GM18951 (cell line): Measurements from ENCODE around the gene IGFLR1.

Experiments used
- POLR2A ChIP-seq: IDR thresholded peaks from 4 replicates; pipeline ENCODE4 v1.6.1; 2011; ENCODE audit warnings: mild to moderate bottlenecking; ENCODE audit not compliant: insufficient read length, insufficient read depth; ENCODE audit errors: extremely low read depth
- in situ Hi-C: fragments of 300-500 bp; cut with MboI; formaldehyde crosslinking; loops from one replicate; pipeline ENCODE4 v1.12.0; 2022; ENCODE audit warnings: low sequenced_read_pairs, mixed read lengths, inconsistent platforms; ENCODE audit not compliant: unreplicated experiment

Gene IGFLR1

DNA sequence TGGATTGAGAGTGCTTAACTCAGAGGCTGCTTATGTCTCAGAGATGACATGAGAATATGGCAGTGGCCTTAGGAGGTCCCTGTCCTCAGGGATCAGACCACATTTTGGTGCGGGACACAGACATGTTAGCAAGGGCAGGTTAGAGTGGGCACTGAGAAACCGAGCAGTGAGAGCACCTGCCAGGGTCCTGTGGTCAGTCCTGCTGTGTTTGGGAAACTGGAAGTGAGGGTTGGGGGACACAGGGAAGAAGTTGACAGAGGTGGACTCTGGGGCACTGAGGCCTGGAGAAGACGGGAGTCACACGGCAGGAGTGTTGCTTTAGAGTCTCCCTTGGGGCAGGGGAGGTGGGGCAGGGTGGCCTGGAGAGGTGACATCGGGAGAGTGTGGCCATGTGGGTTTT is 7.4 kb downstream of the IGFLR1 start:
- no peak for TF ChIP-seq POLR2A
- in situ Hi-C loops = no loop called here

DNA sequence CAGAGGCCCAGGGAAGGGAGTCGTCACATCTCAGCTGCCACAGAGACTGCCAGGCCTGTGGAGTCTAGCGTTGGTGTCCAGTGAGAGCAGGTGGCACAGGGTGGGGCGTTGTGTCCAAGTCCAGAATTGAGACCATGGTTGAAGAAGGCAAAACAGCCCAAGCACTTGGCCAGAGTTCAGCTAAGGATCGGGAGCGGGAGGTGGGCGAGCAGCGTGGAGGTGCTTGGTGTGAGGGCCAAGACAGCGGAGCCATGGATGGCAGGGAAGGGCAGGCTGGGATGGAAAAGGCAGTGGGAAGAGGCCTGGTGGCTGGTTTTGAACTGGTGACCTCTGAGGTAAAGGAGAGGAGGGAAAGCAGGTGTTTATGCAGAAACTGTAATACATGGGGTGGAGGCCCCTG is 8.0 kb downstream of the IGFLR1 start:
- TF ChIP-seq POLR2A = no peak
- in situ Hi-C loops = no loop called here

DNA sequence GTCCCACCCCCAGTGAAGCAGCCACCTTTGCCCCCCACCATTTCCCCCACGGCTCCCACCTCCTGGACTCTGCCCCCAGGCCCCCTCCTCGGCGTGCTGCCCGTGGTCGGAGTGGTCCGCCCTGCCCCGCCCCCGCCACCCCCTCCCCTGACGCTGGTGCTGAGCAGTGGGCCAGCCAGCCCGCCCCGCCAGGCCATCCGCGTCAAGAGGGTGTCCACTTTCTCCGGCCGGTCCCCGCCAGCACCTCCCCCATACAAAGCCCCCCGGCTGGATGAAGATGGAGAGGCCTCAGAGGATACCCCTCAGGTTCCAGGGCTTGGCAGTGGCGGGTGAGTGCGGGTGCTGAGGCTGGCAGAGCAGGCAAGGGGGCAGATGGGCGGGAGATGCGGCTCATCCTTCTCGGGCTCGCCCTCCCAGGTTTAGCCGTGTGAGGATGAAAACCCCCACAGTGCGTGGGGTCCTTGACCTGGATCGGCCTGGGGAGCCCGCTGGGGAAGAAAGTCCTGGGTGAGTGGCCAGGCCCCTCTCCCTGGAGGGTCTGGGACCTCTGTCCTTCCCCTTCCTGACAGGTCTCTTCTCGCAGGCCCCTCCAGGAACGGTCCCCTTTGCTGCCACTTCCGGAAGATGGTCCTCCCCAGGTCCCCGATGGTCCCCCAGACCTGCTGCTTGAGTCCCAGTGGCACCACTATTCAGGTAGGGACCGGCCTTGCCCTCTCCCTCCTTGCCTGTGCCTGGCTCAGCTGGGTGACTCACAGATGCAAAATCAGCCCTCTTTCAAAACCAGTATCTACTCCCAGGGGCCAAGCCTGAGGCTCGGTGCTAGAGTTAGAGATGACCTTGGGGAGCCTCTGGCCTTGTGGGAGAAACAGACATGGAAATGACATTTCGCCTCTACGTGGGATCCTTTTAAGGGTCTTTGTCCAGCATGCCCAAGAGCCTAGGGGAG is 8.8 kb downstream of the IGFLR1 start:
- no peak for TF ChIP-seq POLR2A
- in situ Hi-C loops = no loop called here

DNA sequence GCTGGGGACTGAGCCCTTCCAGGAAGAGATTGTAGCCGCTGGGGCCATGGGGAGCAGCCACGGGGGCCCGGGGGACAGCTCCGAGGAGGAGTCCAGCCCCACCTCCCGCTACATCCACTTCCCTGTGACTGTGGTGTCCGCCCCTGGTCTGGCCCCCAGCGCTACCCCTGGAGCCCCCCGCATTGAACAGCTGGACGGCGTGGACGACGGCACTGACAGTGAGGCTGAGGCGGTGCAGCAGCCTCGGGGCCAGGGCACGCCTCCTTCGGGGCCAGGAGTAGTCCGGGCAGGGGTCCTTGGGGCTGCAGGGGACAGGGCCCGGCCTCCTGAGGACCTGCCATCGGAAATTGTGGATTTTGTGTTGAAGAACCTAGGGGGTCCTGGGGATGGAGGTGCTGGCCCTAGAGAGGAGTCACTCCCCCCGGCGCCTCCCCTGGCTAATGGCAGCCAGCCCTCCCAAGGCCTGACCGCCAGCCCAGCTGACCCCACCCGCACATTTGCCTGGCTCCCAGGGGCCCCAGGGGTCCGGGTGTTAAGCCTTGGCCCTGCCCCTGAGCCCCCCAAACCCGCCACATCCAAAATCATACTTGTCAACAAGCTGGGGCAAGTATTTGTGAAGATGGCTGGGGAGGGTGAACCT is 9.6 kb downstream of the IGFLR1 start:
- no peak for TF ChIP-seq POLR2A
- in situ Hi-C loops = no loop called here

DNA sequence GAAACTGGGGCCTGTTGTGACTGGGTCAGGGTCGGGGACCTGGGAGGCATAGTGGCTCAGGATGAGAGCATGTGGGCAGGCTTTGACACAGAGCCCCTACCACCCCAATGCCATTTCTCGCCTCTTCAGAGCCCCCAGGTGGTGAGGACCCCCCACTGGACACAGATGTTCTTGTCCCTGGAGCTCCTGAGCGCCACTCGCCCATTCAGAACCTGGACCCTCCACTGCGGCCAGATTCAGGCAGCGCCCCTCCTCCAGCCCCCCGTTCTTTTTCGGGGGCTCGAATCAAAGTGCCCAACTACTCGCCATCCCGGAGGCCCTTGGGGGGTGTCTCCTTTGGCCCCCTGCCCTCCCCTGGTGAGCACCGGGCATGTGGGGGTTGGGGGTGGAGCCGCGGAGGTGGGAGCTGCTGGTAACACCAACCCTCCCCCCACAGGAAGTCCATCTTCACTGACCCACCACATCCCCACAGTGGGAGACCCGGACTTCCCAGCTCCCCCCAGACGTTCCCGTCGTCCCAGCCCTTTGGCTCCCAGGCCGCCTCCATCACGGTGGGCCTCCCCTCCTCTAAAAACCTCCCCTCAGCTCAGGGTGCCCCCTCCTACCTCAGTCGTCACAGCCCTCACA is 10.4 kb downstream of the IGFLR1 start:
- no peak for TF ChIP-seq POLR2A
- in situ Hi-C loops = no loop called here

DNA sequence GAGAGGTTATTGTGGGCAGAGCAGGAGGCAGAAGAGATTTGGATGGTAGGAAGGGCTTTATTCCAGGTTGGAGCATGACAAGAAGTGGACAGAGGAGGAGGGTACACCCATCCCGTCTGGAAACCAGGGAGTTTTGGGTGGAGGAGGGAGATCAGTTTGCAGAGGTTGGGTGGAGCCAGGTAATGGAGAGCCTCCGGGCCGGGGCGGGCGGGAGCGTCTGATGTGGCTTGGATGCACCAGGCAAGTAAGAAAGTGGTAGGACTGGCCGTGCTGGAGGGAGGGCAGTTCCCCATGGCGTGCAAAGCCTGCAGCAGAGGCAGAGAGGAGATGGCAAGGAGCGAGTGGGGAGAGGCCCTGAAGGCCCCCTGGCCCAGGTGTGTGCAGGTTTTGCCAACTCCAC is 10.9 kb downstream of the IGFLR1 start:
- TF ChIP-seq POLR2A = no peak
- in situ Hi-C loops = no loop called here

DNA sequence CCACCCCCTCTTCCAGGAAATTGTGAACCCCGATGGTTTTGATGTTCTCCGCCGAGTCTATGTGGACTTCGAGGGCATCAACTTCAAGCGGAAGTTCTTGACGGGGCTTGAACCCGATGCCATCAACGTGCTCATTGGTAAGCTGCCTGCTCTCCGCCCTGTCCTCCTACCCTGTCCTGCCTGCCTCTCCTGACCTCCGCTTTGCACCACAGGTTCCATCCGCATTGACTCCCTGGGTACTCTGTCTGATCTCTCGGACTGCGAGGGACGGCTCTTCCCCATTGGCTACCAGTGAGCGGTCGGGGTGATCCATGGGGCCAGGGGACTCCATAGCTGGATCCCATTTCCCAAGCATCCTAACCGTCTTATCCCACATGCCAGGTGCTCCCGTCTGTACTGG is 11.9 kb downstream of the IGFLR1 start:
- no peak for TF ChIP-seq POLR2A
- in situ Hi-C loops = no loop called here

DNA sequence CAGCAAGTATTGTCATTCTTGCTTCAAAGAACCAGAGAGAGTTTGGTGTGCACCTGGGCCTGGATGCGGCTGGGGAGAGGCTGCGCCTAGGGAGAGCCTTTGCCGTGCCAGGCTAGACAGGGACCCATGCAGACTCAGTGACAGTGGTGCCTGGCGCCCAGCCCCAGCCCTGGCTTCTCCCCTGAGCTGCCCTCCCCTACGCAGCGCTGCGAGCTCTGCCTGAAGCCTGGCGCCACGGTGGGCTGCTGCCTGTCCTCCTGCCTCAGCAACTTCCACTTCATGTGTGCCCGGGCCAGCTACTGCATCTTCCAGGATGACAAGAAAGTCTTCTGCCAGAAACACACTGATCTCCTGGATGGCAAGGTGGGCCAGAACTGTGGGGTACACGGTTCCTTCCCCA is 12.5 kb downstream of the IGFLR1 start:
- no peak for TF ChIP-seq POLR2A
- in situ Hi-C loops = no loop called here

DNA sequence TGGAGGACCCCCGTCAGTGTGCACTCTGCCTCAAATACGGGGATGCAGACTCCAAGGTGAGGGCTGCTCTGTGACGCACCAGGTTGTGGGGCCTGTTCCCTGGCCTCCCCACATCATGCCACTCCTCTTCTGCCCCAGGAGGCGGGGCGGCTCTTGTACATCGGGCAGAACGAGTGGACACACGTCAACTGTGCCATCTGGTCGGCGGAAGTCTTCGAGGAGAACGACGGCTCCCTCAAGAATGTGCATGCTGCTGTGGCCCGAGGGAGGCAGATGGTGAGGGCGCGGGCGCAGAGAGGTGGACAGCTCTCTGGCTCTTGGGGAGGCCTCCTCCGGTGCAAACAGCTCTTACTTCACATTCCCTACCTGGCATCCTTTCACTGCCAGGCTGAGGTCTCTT is 13.2 kb downstream of the IGFLR1 start:
- in situ Hi-C loops = no loop called here
- TF ChIP-seq POLR2A = no peak

DNA sequence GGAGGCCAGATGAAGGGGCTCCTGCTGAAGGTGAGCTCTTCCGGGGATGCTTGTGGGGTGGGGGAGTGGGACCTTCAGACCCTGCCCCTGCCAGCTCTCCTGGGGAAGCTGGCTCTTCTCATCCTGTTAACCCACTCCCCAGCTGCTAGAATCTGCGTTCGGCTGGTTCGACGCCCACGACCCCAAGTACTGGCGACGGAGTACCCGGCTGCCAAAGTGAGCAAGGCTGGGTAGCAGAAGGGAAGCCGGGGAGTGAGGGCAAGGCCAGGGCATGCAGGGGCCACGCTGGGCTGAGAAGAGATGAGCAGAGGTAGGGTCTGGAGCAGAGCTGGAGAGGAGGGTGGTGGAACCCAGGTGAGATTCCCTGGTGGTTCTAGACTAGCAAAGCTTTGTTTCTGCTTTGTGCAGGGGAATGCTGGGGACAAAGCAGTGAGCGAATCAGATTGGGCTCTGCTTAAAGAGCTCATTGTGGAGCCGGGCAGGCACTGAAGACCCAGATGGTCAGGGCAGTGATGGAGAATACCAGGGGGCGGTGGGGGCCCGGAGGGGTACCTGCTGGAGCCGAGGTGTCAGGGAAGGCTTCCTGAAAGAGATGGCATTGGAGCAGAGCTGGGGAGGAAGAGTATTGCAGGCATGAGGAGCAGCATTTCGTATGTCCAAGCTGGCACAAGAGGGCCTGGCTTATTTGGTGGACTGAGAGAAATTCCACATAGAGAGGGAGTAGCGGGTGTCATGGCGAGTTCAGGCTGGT is 14.1 kb downstream of the IGFLR1 start:
- no peak for TF ChIP-seq POLR2A
- in situ Hi-C loops = no loop called here

DNA sequence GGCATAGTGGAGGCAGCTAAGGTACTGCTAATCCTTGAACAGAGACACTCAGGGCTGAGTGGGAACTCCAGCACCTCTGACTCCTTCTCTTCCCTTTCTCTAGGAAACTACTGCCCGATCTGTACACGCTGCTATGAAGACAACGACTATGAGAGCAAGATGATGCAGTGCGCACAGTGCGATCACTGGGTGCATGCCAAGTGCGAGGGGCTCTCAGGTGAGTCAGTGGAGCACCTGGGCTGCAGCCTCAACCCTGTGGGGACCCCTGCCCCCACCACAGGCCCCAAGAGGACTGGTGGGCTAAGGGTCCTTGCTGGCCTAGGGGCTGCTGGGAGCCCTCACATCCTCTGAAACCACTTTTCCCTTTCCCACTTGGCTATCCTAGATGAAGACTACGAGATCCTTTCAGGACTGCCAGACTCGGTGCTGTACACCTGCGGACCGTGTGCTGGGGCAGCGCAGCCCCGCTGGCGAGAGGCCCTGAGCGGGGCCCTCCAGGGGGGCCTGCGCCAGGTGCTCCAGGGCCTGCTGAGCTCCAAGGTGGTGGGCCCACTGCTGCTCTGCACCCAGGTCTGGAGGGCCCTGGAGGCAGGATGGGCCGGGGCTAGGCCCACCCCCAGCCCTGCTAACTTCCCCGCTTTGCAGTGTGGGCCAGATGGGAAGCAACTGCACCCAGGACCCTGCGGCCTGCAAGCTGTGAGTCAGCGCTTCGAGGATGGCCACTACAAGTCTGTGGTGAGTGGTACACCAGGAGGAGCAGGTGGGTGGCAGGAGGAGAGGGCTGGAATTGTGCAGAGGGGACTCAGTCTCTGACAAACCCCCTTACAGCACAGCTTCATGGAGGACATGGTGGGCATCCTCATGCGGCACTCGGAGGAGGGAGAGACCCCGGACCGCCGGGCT is 14.9 kb downstream of the IGFLR1 start:
- no peak for TF ChIP-seq POLR2A
- in situ Hi-C loops = no loop called here

DNA sequence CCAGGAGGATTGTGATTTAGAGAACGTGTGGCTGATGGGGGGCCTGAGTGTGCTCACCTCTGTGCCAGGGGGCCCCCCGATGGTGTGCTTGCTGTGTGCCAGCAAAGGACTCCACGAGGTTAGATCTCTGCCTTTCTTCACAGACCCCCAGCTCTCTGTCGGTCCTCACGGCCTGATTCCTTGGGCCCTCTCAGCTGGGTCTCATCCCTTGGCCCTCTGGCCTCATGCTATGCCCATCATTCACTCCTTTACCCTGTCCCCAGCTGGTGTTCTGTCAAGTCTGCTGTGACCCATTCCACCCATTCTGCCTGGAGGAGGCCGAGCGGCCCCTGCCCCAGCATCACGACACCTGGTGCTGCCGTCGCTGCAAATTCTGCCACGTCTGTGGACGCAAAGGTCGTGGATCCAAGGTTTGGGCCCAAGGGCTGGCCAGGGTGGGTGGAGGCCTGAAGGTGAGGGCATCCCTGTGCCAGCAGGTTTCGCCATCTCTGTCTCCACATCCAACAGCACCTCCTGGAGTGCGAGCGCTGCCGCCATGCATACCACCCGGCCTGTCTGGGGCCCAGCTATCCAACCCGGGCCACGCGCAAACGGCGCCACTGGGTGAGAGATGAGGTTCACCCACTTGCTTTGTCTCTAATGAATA is 16.9 kb downstream of the IGFLR1 start:
- in situ Hi-C loops = no loop called here
- TF ChIP-seq POLR2A = no peak
